Stimulated activated CD4-positive, alpha-beta T cell treated with anti-CD3 and anti-CD28 coated beads, TNF-alpha, amount 100 ng/mL, for 24 hours (primary cell): ENCODE measurements around the gene GRK3.

ENCODE experiments used
- DNase-seq, 3 experiments: peaks; one replicate each; pipeline ENCODE4 v3.0.0-alpha.2; 2020; ENCODE audit warnings: low read depth in 3 of 3

Gene GRK3

GRCh38 chr22:25736378-25737011, 172.0 kb downstream of the GRK3 start:
- peak in 1 of 3 experiments; percentile 37 for DNase-seq

- DNase-seq, result no peak
These were observed 175.3 kb downstream of the GRK3 start for GRCh38 chr22:25739659-25740344.

GRCh38 chr22:25741692-25742626, 177.5 kb downstream of the GRK3 start, which contains the start of gene MYO18B:
Gene MYO18B (plus strand): TSS chr22:25742188. CDS start chr22:25761093, 18,905 bp downstream.
- DNase-seq, result no peak

GRCh38 chr22:25742918-25743708, 178.6 kb downstream of the GRK3 start:
- no peak for DNase-seq

- no peak for DNase-seq
These were observed 180.2 kb downstream of the GRK3 start for GRCh38 chr22:25744694-25745093.

- DNase-seq, result no peak
These were observed 181.0 kb downstream of the GRK3 start for GRCh38 chr22:25745341-25746011.

- no peak for DNase-seq
These were observed 181.5 kb downstream of the GRK3 start for GRCh38 chr22:25746012-25746373.

GRCh38 chr22:25747245-25747944, 182.9 kb downstream of the GRK3 start:
- DNase-seq, result no peak

GRCh38 chr22:25748140-25748539, 183.7 kb downstream of the GRK3 start:
- no peak for DNase-seq

GRCh38 chr22:25748704-25749103, 184.2 kb downstream of the GRK3 start:
- no peak for DNase-seq

GRCh38 chr22:25749420-25750169, 185.1 kb downstream of the GRK3 start:
- peak in 1 of 3 experiments; percentile 33 for DNase-seq

- DNase-seq, result no peak
These were observed 186.2 kb downstream of the GRK3 start for GRCh38 chr22:25750569-25751173.

- DNase-seq, result no peak
These were observed 186.7 kb downstream of the GRK3 start for GRCh38 chr22:25751174-25751581.

- DNase-seq, result no peak
These were observed 188.2 kb downstream of the GRK3 start for GRCh38 chr22:25752615-25753214.

GRCh38 chr22:25753252-25753651, 188.8 kb downstream of the GRK3 start:
- DNase-seq, result no peak

GRCh38 chr22:25754527-25755202, 190.2 kb downstream of the GRK3 start:
- no peak for DNase-seq

- no peak for DNase-seq
These were observed 193.2 kb downstream of the GRK3 start for GRCh38 chr22:25757686-25758085.

GRCh38 chr22:25758316-25758715, 193.8 kb downstream of the GRK3 start:
- DNase-seq, result no peak
